Measurements from ENCODE around the gene HSPA12B.

HSPA12B gene

DNA sequence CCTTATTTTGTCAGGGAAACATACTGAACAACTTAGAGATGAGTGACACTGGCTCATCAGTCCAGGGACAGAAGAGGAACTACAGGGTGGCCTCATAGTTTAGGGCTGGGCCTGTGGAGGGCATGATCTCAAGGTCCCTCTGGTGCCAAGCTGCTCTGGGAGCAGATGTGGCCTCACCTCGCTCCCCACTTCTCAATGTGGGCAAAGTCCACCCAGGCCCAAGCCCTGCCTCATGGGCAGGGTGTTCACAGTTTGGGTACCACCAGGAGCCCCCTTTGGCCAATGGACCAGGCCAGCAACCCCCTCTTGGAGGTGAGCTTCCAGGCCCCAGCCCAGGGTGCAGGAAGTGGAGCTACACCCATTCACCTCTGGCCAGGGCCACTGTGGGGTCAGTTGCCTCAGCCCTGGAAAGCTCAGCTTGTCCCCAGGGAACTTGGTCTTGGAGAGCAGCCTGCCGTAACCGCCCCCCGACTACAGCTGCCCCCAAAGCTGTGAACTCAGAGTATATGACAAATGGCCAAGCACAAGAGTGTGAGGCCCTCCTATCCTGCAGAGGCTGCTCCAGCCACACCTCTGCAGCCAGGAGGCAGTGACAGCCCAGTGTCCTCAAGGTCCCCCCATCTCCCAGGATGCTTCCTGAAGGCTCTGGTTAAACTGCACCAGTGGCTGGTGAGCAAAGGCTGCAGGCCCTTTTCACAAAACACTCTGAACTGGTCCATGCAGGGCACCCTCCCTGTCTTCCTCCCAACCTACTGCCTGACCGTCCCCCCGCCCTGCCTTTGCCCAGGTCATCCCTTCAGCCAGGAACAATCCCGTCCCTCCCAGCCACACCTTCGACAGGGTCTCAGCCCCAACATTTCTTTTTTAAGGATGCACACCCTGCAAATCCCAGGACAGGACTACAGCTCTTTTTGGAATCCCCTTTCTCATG is 31.5 kb downstream of the HSPA12B start:
- peaks cover 26% of the 10 kb centered on the region for H3K4me1 ChIP-seq (ENCODE audit: control insufficient read depth, low read length)
- no peaks in the 10 kb centered on the region for H3K9me3 ChIP-seq (ENCODE audit: control insufficient read depth, insufficient read depth, low read length)
- no peak overlapping the region for H3K4me3 ChIP-seq (ENCODE audit: low read length)
- peaks cover 51% of the 10 kb centered on the region for H3K79me2 ChIP-seq (ENCODE audit: control insufficient read depth, low read length)
- no peaks in the 10 kb centered on the region for H3K27me3 ChIP-seq (ENCODE audit: control insufficient read depth, low read length)
- no peaks in the 10 kb centered on the region for H3K9me2 ChIP-seq (replicated peaks; ENCODE audit: control insufficient read depth, low read length)
- H3K4me2 ChIP-seq (ENCODE audit: low read length): no peak overlapping the region
- peaks cover 3% of the 10 kb centered on the region for H3F3A ChIP-seq (ENCODE audit: control insufficient read depth, insufficient read depth)
- H3K27ac ChIP-seq (ENCODE audit: low read depth, low read length): no peak overlapping the region
- H4K20me1 ChIP-seq (ENCODE audit: control insufficient read depth, insufficient read depth, low read depth, low read length): peaks cover 8% of the 10 kb centered on the region; the same call in 1 of the 2 replicates
- peaks cover 16% of the 10 kb centered on the region for H3K36me3 ChIP-seq (ENCODE audit: control insufficient read depth, low read length)
- TF ChIP-seq EZH2phosphoT487 (IDR thresholded peaks at IDR 0.05; ENCODE audit: borderline replicate concordance, low read length): no peak
- TF ChIP-seq, protein P1, sequence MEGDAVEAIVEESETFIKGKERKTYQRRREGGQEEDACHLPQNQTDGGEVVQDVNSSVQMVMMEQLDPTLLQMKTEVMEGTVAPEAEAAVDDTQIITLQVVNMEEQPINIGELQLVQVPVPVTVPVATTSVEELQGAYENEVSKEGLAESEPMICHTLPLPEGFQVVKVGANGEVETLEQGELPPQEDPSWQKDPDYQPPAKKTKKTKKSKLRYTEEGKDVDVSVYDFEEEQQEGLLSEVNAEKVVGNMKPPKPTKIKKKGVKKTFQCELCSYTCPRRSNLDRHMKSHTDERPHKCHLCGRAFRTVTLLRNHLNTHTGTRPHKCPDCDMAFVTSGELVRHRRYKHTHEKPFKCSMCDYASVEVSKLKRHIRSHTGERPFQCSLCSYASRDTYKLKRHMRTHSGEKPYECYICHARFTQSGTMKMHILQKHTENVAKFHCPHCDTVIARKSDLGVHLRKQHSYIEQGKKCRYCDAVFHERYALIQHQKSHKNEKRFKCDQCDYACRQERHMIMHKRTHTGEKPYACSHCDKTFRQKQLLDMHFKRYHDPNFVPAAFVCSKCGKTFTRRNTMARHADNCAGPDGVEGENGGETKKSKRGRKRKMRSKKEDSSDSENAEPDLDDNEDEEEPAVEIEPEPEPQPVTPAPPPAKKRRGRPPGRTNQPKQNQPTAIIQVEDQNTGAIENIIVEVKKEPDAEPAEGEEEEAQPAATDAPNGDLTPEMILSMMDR (IDR thresholded peaks at IDR 0.05; ENCODE audit: low read depth, low read length, poor library complexity, severe bottlenecking): no peak

DNA sequence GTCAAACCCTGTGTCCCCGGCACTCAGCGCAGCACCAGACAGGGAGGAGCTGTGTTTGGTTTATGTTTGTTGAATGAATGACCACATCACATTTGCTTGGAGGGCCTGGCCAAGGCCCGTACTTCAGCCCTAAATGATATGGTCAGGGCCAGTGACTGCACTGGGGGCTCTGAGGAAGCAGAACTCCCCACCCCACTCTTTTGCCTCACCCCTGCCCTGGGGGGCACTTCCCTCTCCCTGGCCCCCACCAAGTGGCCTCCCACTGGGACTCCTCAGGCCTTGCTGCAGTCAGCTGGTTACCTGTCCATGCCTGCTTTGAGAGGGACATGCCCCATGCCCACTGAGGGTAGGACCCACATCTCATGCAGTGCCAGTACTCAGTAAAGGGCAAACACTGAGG is 32.2 kb downstream of the HSPA12B start:
- H3K27me3 ChIP-seq (ENCODE audit: control insufficient read depth, low read length): no peaks in the 10 kb centered on the region
- H3K36me3 ChIP-seq (ENCODE audit: control insufficient read depth, low read length): peaks cover 14% of the 10 kb centered on the region
- H3K4me3 ChIP-seq (ENCODE audit: low read length): no peak overlapping the region
- peaks cover 8% of the 10 kb centered on the region; the same call in 1 of the 2 replicates for H4K20me1 ChIP-seq (ENCODE audit: control insufficient read depth, insufficient read depth, low read depth, low read length)
- H3K79me2 ChIP-seq (ENCODE audit: control insufficient read depth, low read length): peaks cover 51% of the 10 kb centered on the region
- H3K9me2 ChIP-seq (replicated peaks; ENCODE audit: control insufficient read depth, low read length): no peaks in the 10 kb centered on the region
- no peaks in the 10 kb centered on the region for H3K9me3 ChIP-seq (ENCODE audit: control insufficient read depth, insufficient read depth, low read length)
- H3K4me2 ChIP-seq (ENCODE audit: low read length): no peak overlapping the region
- peaks cover 5% of the 10 kb centered on the region for H3F3A ChIP-seq (ENCODE audit: control insufficient read depth, insufficient read depth)
- TF ChIP-seq, protein P1 (IDR thresholded peaks at IDR 0.05; ENCODE audit: low read depth, low read length, poor library complexity, severe bottlenecking): no peak
- TF ChIP-seq EZH2phosphoT487 (IDR thresholded peaks at IDR 0.05; ENCODE audit: borderline replicate concordance, low read length): no peak
- peaks cover 29% of the 10 kb centered on the region for H3K4me1 ChIP-seq (ENCODE audit: control insufficient read depth, low read length)
- no peak overlapping the region for H3K27ac ChIP-seq (ENCODE audit: low read depth, low read length)

DNA sequence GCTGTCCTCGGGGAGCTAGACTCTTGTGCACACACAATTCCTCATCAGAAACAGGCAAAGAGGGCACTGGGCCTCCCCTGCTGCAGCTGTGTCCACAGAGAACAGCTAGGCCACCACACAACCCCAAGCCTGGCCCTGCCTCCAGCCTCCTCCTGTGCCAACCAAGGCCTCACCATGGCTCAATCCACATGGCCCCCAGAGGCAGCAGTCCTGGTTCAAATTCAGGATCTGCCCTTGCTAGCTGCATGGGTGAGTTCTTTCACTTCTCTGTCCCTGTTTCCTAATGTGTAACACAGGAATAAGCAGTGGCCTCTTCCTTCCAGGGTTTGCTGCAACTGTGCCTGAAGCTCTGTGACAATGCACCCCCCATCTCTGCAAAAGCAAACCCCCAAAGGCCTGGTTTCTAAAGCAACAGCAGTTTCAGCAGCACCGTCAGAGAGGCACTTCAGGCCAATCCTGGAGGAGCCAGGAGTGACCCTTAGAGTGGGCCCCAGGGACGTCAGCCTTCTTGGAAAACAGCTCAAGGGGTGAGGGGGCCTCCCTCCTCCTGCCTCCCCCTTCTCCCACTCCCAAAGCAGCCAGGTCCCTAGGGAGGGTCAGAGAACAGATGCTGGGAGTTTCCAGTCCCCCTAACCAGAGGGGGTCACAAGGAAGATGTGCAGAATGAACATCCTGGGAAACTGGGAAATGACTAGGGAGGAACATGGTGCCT is 32.8 kb downstream of the HSPA12B start:
- no peaks in the 10 kb centered on the region for H3K27me3 ChIP-seq (ENCODE audit: control insufficient read depth, low read length)
- peaks cover 13% of the 10 kb centered on the region for H3K36me3 ChIP-seq (ENCODE audit: control insufficient read depth, low read length)
- no peaks in the 10 kb centered on the region for H3K9me3 ChIP-seq (ENCODE audit: control insufficient read depth, insufficient read depth, low read length)
- TF ChIP-seq, protein P1 (IDR thresholded peaks at IDR 0.05; ENCODE audit: low read depth, low read length, poor library complexity, severe bottlenecking): no peak
- TF ChIP-seq EZH2phosphoT487 (IDR thresholded peaks at IDR 0.05; ENCODE audit: borderline replicate concordance, low read length): no peak
- peaks cover 5% of the 10 kb centered on the region for H3F3A ChIP-seq (ENCODE audit: control insufficient read depth, insufficient read depth)
- no peaks in the 10 kb centered on the region for H3K9me2 ChIP-seq (replicated peaks; ENCODE audit: control insufficient read depth, low read length)
- H3K79me2 ChIP-seq (ENCODE audit: control insufficient read depth, low read length): peaks cover 49% of the 10 kb centered on the region
- peaks cover 29% of the 10 kb centered on the region for H3K4me1 ChIP-seq (ENCODE audit: control insufficient read depth, low read length)
- no peak overlapping the region for H3K27ac ChIP-seq (ENCODE audit: low read depth, low read length)
- H3K4me2 ChIP-seq (ENCODE audit: low read length): peak overlapping the region; percentile 100
- peaks cover 8% of the 10 kb centered on the region; the same call in 1 of the 2 replicates for H4K20me1 ChIP-seq (ENCODE audit: control insufficient read depth, insufficient read depth, low read depth, low read length)
- no peak overlapping the region; the same call in 1 of the 2 replicates for H3K4me3 ChIP-seq (ENCODE audit: low read length)
